ENCODE results near the gene RAD18. TPM values are rescaled to one million over a fixed set of nuclear protein-coding genes. Genes with fewer than 3 reads are reported as not detected.

Gene RAD18
- total RNA-seq, 1 donor from 2014 or later = 8.8 TPM

DNA sequence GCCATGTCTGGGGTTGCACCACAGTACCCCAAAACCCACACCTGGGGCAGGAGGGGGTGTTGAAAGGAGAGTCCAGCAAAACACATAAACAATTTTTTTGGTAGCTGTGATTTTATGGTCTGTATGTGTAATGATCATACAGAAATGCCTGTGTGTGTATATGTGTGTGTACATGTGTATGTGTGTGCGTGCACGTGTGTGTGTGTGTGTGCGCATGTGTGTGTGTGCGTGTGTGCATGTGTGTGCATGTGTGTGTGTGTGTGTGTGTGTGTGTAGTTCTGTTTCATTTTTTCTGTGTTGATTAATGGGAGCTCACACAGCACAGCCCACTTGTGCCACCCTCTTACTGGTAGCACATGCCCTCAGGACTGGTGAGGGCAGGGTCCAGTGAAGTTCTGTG lies 97.6 kb downstream of the RAD18 start:
- no peak for DNase-seq (ENCODE audit: low spot score)

DNA sequence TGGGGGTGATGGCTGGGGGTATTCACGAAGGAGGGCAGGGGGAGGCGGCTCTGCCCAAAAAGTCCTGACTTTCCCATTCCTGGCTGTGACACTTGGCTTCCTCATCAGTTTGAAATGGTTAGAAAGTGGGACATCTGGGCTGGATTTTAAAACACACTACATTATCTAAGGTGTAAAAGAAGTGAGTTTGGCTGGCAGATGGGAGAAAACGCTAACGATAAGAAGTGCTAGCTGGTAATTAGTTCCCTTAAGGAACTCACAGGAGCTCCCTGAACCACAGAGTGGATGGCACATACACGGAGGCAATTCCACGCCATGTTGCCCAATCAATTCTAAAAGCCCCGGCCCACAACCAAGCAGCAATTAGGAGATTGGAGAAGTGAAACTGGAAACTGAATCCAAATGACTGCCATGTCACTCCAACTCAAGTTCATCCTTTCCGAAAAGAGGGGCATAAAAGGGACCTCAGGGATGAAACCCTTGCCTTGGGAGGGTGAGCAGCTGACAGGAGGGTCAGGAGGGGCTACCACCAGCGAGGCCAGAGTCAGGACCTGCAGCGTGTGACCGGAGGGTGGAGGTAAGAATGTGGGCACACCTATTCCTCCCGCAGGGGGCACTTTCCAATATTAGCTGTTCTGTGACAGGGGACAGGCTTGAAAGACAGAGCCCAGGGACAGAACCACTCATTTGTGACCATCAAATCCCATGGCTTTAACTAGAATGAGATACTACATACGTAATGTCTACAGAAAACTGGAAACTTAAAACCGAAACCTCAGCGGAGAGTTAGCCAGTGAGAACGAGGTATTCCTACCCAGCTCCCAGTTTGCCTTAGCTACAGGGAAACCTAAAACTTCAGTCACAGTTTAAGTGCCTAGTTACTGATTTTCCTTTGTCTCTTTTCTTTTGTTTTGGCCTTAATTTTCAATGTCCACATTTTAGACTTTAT lies 98.6 kb downstream of the RAD18 start:
- no peak for DNase-seq (ENCODE audit: low spot score)

- DNase-seq (ENCODE audit: low spot score) = no peak
Measured at GRCh38 chr3:8863891-8864290, 99.4 kb downstream of the RAD18 start.

- no peak for DNase-seq (ENCODE audit: low spot score)
Measured at GRCh38 chr3:8857720-8858367, 105.4 kb downstream of the RAD18 start.

GRCh38 chr3:8856721-8857120 lies 106.6 kb downstream of the RAD18 start:
- no peak for DNase-seq (ENCODE audit: low spot score)

- DNase-seq (ENCODE audit: low spot score) = no peak
Measured at GRCh38 chr3:8856071-8856470, 107.2 kb downstream of the RAD18 start.

DNA sequence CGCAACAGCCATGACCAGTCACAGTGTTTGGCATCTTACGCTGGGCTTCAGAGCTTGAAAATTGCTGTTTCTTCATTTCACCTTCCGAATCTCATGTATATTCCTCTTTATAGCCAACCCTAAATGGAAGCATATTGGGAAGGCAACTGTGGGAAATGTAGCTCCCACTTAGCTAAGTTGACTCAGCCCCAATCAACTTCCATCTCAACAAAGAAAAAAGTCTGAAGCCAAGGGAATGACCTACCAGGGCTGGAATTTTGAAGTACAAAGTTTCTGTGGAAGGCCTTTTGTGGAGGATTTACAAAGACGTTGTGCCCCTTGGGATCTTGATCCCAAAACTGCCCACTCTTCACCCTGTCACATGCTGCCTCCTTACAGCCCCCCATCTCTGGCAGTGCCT lies 108.6 kb downstream of the RAD18 start:
- no peak for DNase-seq (ENCODE audit: low spot score)

GRCh38 chr3:8853081-8853480 lies 110.2 kb downstream of the RAD18 start:
- DNase-seq (ENCODE audit: low spot score) = no peak

GRCh38 chr3:8852511-8852910 lies 110.8 kb downstream of the RAD18 start:
- no peak for DNase-seq (ENCODE audit: low spot score)

- DNase-seq (ENCODE audit: low spot score) = no peak
Measured at GRCh38 chr3:8851703-8852102, 111.6 kb downstream of the RAD18 start.

- DNase-seq (ENCODE audit: low spot score) = no peak
Measured at GRCh38 chr3:8848696-8849131, 114.6 kb downstream of the RAD18 start.

- no peak for DNase-seq (ENCODE audit: low spot score)
Measured at GRCh38 chr3:8847317-8847716, 116.0 kb downstream of the RAD18 start.

DNA sequence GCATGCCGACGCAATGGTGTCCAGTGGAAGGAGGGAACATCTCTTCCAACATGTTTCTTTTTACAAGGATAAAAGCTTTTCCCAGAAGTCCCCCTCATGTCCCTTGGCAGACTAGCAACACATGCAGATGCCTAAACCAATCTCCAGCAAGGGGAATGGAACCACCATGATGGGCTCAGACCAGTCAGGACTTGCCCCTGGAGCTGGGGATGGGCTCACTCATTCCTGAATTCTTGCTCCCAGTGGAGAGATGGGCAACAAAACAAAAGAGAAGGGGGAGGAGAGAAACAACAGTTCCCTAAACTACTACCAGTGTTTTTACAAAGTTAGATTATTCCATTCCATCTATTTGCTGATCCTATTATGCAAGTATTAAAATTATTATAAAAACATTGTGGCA lies 117.1 kb downstream of the RAD18 start:
- DNase-seq (ENCODE audit: low spot score) = no peak

GRCh38 chr3:8845641-8846040 lies 117.6 kb downstream of the RAD18 start:
- DNase-seq (ENCODE audit: low spot score) = no peak

- DNase-seq (ENCODE audit: low spot score) = no peak
Measured at GRCh38 chr3:8843347-8843746, 119.9 kb downstream of the RAD18 start.

- DNase-seq (ENCODE audit: low spot score) = no peak
Measured at GRCh38 chr3:8842293-8842692, 121.0 kb downstream of the RAD18 start.

DNA sequence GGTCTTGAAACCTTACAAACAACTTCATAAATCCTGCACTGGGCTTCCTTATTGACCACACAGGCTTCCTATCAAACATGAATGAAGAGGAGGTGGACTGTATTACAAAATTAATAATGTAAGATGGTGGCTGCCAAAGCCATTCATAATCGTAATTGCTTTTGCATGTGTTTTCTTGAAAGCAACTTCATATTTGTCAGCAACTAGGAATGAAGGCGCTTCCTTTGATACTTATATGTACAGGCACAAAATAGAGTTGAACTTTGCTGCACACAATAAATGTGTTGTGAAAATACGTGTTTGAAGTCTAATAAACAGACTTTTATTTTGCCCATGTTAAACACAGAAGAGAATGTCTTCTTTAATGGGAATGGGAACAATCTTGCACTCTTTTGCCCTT lies 121.8 kb downstream of the RAD18 start:
- DNase-seq (ENCODE audit: low spot score) = no peak

DNA sequence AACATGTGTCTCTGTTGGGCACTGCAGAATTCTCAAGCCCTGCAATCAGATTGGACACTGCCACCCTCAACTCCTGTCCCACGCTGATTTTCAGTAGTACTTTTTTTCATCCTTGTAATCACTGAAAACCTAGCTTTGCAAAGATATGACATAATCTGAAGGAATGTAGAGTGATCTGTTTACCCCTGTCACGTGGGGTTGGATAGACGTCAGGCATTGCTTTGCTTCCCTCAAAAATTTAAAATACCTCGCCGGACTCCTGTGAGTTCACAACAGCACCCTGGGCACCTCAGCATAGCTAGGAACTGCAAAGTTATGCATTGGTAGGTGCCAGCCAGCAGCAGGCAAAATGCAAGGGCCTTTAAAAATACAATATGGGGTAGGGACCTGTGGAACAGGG lies 122.7 kb downstream of the RAD18 start:
- no peak for DNase-seq (ENCODE audit: low spot score)

DNA sequence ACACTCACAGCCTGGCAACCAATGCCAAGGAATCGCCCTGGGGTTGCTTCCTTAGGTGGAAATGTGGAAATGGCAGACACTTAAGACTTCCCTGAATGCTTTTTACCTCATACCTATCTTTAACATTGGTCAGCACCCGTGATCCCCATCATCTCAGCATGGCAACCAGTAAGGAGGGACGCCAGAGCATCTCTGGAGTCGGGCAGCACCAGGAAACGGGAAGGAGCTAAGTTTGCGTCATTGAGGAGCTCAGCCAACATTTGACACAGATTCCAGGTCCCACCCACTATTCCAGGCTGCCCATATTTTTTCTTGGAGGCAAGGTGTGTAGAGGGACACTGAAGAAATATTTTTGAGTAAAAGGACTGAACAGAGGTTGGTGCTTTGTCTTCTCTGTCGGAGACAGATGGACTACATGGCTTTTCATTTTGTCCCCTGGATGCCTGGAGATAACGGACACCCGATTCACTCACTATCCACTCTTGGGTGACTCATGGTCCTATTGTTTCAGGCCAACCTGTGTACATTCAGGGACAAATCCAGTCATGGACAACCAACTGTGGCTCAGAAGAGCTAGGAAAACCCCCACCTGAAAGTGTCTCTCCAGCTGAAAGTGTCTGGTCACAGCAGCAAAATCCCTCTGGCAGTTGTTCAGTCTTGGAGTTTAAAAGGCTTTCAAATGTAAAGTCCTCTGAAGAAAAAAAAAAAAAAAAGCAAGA lies 123.5 kb downstream of the RAD18 start:
- no peak for DNase-seq (ENCODE audit: low spot score)

GRCh38 chr3:8838765-8839423 lies 124.4 kb downstream of the RAD18 start:
- DNase-seq (ENCODE audit: low spot score) = no peak

- DNase-seq (ENCODE audit: low spot score) = no peak
Measured at GRCh38 chr3:8838234-8838633, 125.0 kb downstream of the RAD18 start.

DNA sequence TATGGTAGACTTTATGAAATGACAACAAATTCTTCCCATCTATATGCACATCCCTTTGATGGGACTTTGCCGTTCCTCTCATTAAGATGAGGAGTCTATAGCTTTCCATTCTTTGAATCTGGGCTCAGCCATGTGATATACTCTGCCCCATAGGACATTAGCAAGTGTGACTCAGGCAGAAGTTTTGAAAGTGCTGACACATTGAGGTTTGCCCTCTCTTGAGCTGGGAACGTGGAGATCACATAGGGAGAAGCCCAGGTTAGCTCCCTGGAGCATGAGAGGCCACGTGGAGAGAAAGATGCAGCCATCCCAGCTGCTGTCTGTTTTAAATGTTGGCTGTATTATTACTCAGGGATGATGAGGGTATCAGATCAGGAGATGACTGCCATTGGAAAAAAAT lies 126.1 kb downstream of the RAD18 start:
- DNase-seq (ENCODE audit: low spot score) = no peak
